ENCODE data around the gene CMSS1. TPM values are rescaled to one million over a fixed set of nuclear protein-coding genes. Genes with fewer than 3 reads are reported as not detected.

Gene CMSS1
- polyA plus RNA-seq, 2 of the 4 experiments (the other 2 are of a cell fraction), result 61.1 to 62.9 TPM

DNA sequence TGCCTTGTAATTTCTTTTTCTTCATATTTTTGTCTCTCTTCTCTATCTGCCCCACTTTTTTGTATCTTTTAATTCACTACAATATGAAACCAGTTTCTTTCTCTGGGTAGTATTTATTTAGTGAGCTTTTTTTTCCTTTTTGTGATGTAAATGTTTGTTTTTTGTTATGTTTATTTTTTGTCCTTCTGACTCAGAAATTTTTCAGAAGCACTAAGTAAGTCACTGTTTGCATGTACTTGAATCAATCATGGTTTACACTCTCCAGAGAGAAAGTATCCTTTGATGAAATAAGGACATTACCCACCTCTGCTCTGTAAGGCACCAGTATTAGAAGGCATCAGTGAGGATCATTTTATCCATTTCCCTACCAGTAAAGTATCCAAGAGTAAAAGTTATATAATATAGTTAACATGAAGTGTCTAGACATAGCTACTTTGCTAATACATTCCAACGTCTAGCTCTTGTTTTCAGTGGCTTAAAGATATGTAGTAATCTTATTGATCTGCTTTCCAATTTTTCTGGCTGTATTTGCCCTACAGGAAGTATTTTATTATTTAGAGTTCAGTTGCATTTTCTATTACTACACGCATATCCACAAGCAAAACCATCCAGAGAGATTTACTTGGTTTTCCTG lies 271.2 kb downstream of the CMSS1 start:
- TF ChIP-seq JUNB (IDR thresholded peaks at IDR 0.05), result no peak
- no peak for TF ChIP-seq EHF (CRISPR knock-in tag; IDR thresholded peaks at IDR 0.05)
- TF ChIP-seq, protein P1, sequence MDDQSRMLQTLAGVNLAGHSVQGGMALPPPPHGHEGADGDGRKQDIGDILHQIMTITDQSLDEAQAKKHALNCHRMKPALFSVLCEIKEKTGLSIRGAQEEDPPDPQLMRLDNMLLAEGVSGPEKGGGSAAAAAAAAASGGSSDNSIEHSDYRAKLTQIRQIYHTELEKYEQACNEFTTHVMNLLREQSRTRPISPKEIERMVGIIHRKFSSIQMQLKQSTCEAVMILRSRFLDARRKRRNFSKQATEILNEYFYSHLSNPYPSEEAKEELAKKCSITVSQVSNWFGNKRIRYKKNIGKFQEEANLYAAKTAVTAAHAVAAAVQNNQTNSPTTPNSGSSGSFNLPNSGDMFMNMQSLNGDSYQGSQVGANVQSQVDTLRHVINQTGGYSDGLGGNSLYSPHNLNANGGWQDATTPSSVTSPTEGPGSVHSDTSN (IDR thresholded peaks at IDR 0.05), result no peak
- TF ChIP-seq RNF2 (IDR thresholded peaks at IDR 0.05; ENCODE audit: borderline replicate concordance, low read depth), result no peak
- TF ChIP-seq GATA3 (IDR thresholded peaks at IDR 0.05; ENCODE audit: borderline replicate concordance), result peak; percentile 48; the same call in 1 of the 2 replicates
- TF ChIP-seq ZSCAN20 (CRISPR knock-in tag; IDR thresholded peaks at IDR 0.05), result no peak
- TF ChIP-seq FOSL2 (IDR thresholded peaks at IDR 0.05), result no peak
- TF ChIP-seq FOSL2 (CRISPR knock-in tag; IDR thresholded peaks at IDR 0.05), result peak; percentile 53
- TF ChIP-seq, protein P2, sequence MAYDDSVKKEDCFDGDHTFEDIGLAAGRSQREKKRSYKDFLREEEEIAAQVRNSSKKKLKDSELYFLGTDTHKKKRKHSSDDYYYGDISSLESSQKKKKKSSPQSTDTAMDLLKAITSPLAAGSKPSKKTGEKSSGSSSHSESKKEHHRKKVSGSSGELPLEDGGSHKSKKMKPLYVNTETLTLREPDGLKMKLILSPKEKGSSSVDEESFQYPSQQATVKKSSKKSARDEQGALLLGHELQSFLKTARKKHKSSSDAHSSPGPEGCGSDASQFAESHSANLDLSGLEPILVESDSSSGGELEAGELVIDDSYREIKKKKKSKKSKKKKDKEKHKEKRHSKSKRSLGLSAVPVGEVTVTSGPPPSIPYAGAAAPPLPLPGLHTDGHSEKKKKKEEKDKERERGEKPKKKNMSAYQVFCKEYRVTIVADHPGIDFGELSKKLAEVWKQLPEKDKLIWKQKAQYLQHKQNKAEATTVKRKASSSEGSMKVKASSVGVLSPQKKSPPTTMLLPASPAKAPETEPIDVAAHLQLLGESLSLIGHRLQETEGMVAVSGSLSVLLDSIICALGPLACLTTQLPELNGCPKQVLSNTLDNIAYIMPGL (CRISPR knock-in tag; IDR thresholded peaks at IDR 0.05; ENCODE audit: borderline replicate concordance), result no peak
- ATAC-seq (peak in 1 of 2 experiments; percentile 60; a peak in 3 of 6 replicates), FAIRE-seq (no peak), DNase-seq (ENCODE audit: low read depth in 1 of 2, low spot score in 1 of 2) (peak in 1 of 2 experiments; percentile 17)
- Histone ChIP-seq H3K9me3 (no peaks in the 10 kb centered on the region), H3K27ac (no peak overlapping the region), H3K4me2 (peak overlapping the region; percentile 37; the same call in 2 of the 3 replicates), H3K4me1 (peaks cover 43% of the 10 kb centered on the region), H3K4me3 (no peak overlapping the region)
- ChIA-PET POLR2A (interaction anchor here (0.6 kb wide), 1 partner anchor 254 kb away, joined by 3 read pairs; no protein-coding TSS in a partner anchor), CTCF (interaction anchor here (1.1 to 1.7 kb wide), 4 partner anchors 165 to 257 kb away, joined by 3 to 10 read pairs (median 4); partner anchors contain the start of gene TBC1D23)
- WGBS (ENCODE audit: missing lambda C conversion rate), result 52% methylated on average over 2 of the region's 2 CpGs

DNA sequence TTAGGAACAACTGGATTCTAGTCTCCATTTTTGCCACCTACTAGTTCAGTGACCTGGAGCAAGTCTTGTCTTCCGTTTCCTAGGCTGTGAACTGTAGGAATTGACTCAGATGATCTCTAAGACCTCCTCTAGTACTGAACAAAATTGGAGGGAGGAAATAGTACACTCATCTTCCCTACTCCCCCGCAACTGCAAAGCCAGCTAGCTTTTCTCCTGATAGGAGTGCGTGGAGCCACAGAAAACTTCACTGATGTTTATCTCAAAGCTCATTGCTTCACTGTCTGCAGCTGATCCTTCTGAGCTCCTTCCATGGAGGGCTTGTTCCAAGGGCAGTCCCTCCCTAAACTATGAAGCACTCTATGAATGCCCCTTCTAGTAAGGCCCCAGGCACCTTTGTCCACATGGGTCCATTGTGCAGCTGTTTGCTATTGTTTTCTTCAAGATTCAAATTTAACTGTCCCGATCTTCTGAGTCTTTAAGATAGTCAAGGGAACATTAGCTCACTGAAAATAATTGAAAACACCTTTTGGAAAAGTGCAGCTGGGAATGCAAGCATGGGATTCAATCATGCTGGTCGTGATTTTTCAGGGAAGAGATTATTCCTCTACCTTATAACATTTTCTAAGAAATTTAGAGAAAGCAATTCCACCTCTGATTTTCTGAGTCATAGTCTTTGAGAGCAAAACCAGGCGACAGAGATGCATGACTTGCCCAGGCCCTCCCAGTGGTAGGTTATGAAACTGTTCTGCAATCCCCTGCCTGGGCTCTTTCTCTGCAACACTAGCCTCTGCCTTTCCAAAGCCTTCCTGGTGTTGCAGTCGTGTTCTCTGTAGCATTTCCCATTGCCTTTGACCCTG lies 272.4 kb downstream of the CMSS1 start:
- DNase-seq (ENCODE audit: low read depth in 1 of 2, low spot score in 1 of 2) (peak; percentile 40 to 49), FAIRE-seq (no peak), ATAC-seq (peak; percentile 93 to 99)
- no peaks in the 10 kb centered on the region for H3K9me3 ChIP-seq
- H3K4me3 ChIP-seq, result no peak overlapping the region
- H3K4me1 ChIP-seq, result peaks cover 43% of the 10 kb centered on the region
- H3K4me2 ChIP-seq, result peak overlapping the region; percentile 3; the same call in 2 of the 3 replicates
- POLR2A ChIA-PET, result no interaction called here
- 67% methylated on average over 7 of the region's 7 CpGs for WGBS (ENCODE audit: missing lambda C conversion rate)
- H3K27ac ChIP-seq, result peak overlapping the region in 1 of 2 experiments; percentile 16; a peak in 1 of 6 replicates
- TF ChIP-seq CEBPB (IDR thresholded peaks at IDR 0.05) (no peak; a peak in 1 of 4 replicates), SMC3 (IDR thresholded peaks at IDR 0.05) (peak; percentile 61), TFCP2L1 (CRISPR knock-in tag; IDR thresholded peaks at IDR 0.05) (no peak), NR3C1 (IDR thresholded peaks at IDR 0.05) (no peak), FOSL2 (IDR thresholded peaks at IDR 0.05) (no peak), FOSL2 (CRISPR knock-in tag; IDR thresholded peaks at IDR 0.05) (peak; percentile 59), RAD21 (conservative IDR thresholded peaks at IDR 0.05 in 1 of 2, IDR thresholded peaks at IDR 0.05 in 1 of 2) (peak; percentile 37 to 46; a peak in 4 of 5 replicates), HOXB13 (CRISPR knock-in tag; IDR thresholded peaks at IDR 0.05; ENCODE audit: low read depth) (no peak)
- TF ChIP-seq, protein P3, sequence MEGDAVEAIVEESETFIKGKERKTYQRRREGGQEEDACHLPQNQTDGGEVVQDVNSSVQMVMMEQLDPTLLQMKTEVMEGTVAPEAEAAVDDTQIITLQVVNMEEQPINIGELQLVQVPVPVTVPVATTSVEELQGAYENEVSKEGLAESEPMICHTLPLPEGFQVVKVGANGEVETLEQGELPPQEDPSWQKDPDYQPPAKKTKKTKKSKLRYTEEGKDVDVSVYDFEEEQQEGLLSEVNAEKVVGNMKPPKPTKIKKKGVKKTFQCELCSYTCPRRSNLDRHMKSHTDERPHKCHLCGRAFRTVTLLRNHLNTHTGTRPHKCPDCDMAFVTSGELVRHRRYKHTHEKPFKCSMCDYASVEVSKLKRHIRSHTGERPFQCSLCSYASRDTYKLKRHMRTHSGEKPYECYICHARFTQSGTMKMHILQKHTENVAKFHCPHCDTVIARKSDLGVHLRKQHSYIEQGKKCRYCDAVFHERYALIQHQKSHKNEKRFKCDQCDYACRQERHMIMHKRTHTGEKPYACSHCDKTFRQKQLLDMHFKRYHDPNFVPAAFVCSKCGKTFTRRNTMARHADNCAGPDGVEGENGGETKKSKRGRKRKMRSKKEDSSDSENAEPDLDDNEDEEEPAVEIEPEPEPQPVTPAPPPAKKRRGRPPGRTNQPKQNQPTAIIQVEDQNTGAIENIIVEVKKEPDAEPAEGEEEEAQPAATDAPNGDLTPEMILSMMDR (IDR thresholded peaks at IDR 0.05), result peak; percentile 45
- TF ChIP-seq, protein P4, sequence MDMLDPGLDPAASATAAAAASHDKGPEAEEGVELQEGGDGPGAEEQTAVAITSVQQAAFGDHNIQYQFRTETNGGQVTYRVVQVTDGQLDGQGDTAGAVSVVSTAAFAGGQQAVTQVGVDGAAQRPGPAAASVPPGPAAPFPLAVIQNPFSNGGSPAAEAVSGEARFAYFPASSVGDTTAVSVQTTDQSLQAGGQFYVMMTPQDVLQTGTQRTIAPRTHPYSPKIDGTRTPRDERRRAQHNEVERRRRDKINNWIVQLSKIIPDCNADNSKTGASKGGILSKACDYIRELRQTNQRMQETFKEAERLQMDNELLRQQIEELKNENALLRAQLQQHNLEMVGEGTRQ (IDR thresholded peaks at IDR 0.05), result no peak
- TF ChIP-seq, protein P5, sequence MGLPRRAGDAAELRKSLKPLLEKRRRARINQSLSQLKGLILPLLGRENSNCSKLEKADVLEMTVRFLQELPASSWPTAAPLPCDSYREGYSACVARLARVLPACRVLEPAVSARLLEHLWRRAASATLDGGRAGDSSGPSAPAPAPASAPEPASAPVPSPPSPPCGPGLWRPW (IDR thresholded peaks at IDR 0.05), result no peak
- CTCF ChIA-PET, result interaction anchor here (0.6 to 1.8 kb wide), 10 partner anchors 10 to 1015 kb away, joined by 3 to 19 read pairs (median 4); partner anchors contain the start of gene TBC1D23

All from A549 (cell line).